ENCODE measurements around the gene FBXO31.

The FBXO31 gene

GRCh38 chr16:87360862-87361610 is 22.5 kb downstream of the FBXO31 start:
- Histone ChIP-seq H3K4me1 (ENCODE audit: control insufficient read depth, insufficient read depth, low read length) (peaks cover 21% of the 10 kb centered on the region), H3K9ac (ENCODE audit: low read length in 2 of 2) (no peak overlapping the region), H3K27ac (ENCODE audit: low read length) (no peak overlapping the region), H3K27me3 (ENCODE audit: control insufficient read depth in 1 of 2, insufficient read depth in 2 of 2, low read length in 2 of 2) (no peaks in the 10 kb centered on the region), H3K36me3 (ENCODE audit: control insufficient read depth in 2 of 2, insufficient read depth in 2 of 2, low read length in 2 of 2) (peaks cover 36 to 38% of the 10 kb centered on the region in 2 donors), H3K9me3 (ENCODE audit: control insufficient read depth in 2 of 2, low read length in 2 of 2) (no peaks in the 10 kb centered on the region), H3K4me3 (ENCODE audit: low read length in 2 of 2) (no peak overlapping the region)

- no peaks in the 10 kb centered on the region for H3K27me3 ChIP-seq (ENCODE audit: control insufficient read depth in 1 of 2, insufficient read depth in 2 of 2, low read length in 2 of 2)
- H3K9me3 ChIP-seq (ENCODE audit: control insufficient read depth in 2 of 2, low read length in 2 of 2), result no peaks in the 10 kb centered on the region
- no peak overlapping the region for H3K4me3 ChIP-seq (ENCODE audit: low read length in 2 of 2)
- H3K36me3 ChIP-seq (ENCODE audit: control insufficient read depth in 2 of 2, insufficient read depth in 2 of 2, low read length in 2 of 2), result peaks cover 36 to 40% of the 10 kb centered on the region in 2 donors
- peaks cover 11% of the 10 kb centered on the region for H3K4me1 ChIP-seq (ENCODE audit: control insufficient read depth, insufficient read depth, low read length)
- no peak overlapping the region for H3K27ac ChIP-seq (ENCODE audit: low read length)
- H3K9ac ChIP-seq (ENCODE audit: low read length in 2 of 2), result no peak overlapping the region
These were observed 24.5 kb downstream of the FBXO31 start for GRCh38 chr16:87359121-87359520.

- Histone ChIP-seq H3K4me1 (ENCODE audit: control insufficient read depth, insufficient read depth, low read length) (peaks cover 8% of the 10 kb centered on the region), H3K36me3 (ENCODE audit: control insufficient read depth in 2 of 2, insufficient read depth in 2 of 2, low read length in 2 of 2) (peaks cover 39 to 40% of the 10 kb centered on the region in 2 donors), H3K27me3 (ENCODE audit: control insufficient read depth in 1 of 2, insufficient read depth in 2 of 2, low read length in 2 of 2) (no peaks in the 10 kb centered on the region), H3K9ac (ENCODE audit: low read length in 2 of 2) (no peak overlapping the region), H3K9me3 (ENCODE audit: control insufficient read depth in 2 of 2, low read length in 2 of 2) (no peaks in the 10 kb centered on the region), H3K27ac (ENCODE audit: low read length) (no peak overlapping the region), H3K4me3 (ENCODE audit: low read length in 2 of 2) (no peak overlapping the region)
These were observed 24.9 kb downstream of the FBXO31 start for GRCh38 chr16:87358696-87359095.

- Histone ChIP-seq H3K27me3 (ENCODE audit: control insufficient read depth in 1 of 2, insufficient read depth in 2 of 2, low read length in 2 of 2) (no peaks in the 10 kb centered on the region), H3K27ac (ENCODE audit: low read length) (no peak overlapping the region), H3K4me1 (ENCODE audit: control insufficient read depth, insufficient read depth, low read length) (peaks cover 4% of the 10 kb centered on the region), H3K36me3 (ENCODE audit: control insufficient read depth in 2 of 2, insufficient read depth in 2 of 2, low read length in 2 of 2) (peaks cover 40 to 43% of the 10 kb centered on the region in 2 donors), H3K9ac (ENCODE audit: low read length in 2 of 2) (no peak overlapping the region), H3K4me3 (ENCODE audit: low read length in 2 of 2) (no peak overlapping the region), H3K9me3 (ENCODE audit: control insufficient read depth in 2 of 2, low read length in 2 of 2) (no peaks in the 10 kb centered on the region)
These were observed 25.3 kb downstream of the FBXO31 start for GRCh38 chr16:87358250-87358649.

GRCh38 chr16:87356491-87356853 is 27.1 kb downstream of the FBXO31 start:
- H3K4me1 ChIP-seq (ENCODE audit: control insufficient read depth, insufficient read depth, low read length), result no peaks in the 10 kb centered on the region
- H3K27me3 ChIP-seq (ENCODE audit: control insufficient read depth in 1 of 2, insufficient read depth in 2 of 2, low read length in 2 of 2), result no peaks in the 10 kb centered on the region
- H3K27ac ChIP-seq (ENCODE audit: low read length), result no peak overlapping the region
- no peaks in the 10 kb centered on the region for H3K9me3 ChIP-seq (ENCODE audit: control insufficient read depth in 2 of 2, low read length in 2 of 2)
- H3K36me3 ChIP-seq (ENCODE audit: control insufficient read depth in 2 of 2, insufficient read depth in 2 of 2, low read length in 2 of 2), result peaks cover 36 to 41% of the 10 kb centered on the region in 2 donors
- H3K9ac ChIP-seq (ENCODE audit: low read length in 2 of 2), result no peak overlapping the region
- H3K4me3 ChIP-seq (ENCODE audit: low read length in 2 of 2), result no peak overlapping the region

- Histone ChIP-seq H3K4me3 (ENCODE audit: low read length in 2 of 2) (no peak overlapping the region), H3K9me3 (ENCODE audit: control insufficient read depth in 2 of 2, low read length in 2 of 2) (no peaks in the 10 kb centered on the region), H3K27me3 (ENCODE audit: control insufficient read depth in 1 of 2, insufficient read depth in 2 of 2, low read length in 2 of 2) (no peaks in the 10 kb centered on the region), H3K27ac (ENCODE audit: low read length) (no peak overlapping the region), H3K4me1 (ENCODE audit: control insufficient read depth, insufficient read depth, low read length) (peaks cover 2% of the 10 kb centered on the region), H3K36me3 (ENCODE audit: control insufficient read depth in 2 of 2, insufficient read depth in 2 of 2, low read length in 2 of 2) (peaks cover 21 to 22% of the 10 kb centered on the region in 2 donors), H3K9ac (ENCODE audit: low read length in 2 of 2) (no peak overlapping the region)
These were observed 30.0 kb downstream of the FBXO31 start for GRCh38 chr16:87353613-87354012.

- no peak overlapping the region for H3K4me3 ChIP-seq (ENCODE audit: low read length in 2 of 2)
- no peaks in the 10 kb centered on the region for H3K27me3 ChIP-seq (ENCODE audit: control insufficient read depth in 1 of 2, insufficient read depth in 2 of 2, low read length in 2 of 2)
- H3K9ac ChIP-seq (ENCODE audit: low read length in 2 of 2), result no peak overlapping the region
- H3K9me3 ChIP-seq (ENCODE audit: control insufficient read depth in 2 of 2, low read length in 2 of 2), result no peaks in the 10 kb centered on the region
- H3K4me1 ChIP-seq (ENCODE audit: control insufficient read depth, insufficient read depth, low read length), result peaks cover 2% of the 10 kb centered on the region
- H3K36me3 ChIP-seq (ENCODE audit: control insufficient read depth in 2 of 2, insufficient read depth in 2 of 2, low read length in 2 of 2), result peaks cover 13 to 17% of the 10 kb centered on the region in 2 donors
- H3K27ac ChIP-seq (ENCODE audit: low read length), result no peak overlapping the region
These were observed 30.8 kb downstream of the FBXO31 start for GRCh38 chr16:87352818-87353217.

- H3K27me3 ChIP-seq (ENCODE audit: control insufficient read depth in 1 of 2, insufficient read depth in 2 of 2, low read length in 2 of 2), result no peaks in the 10 kb centered on the region
- no peaks in the 10 kb centered on the region for H3K9me3 ChIP-seq (ENCODE audit: control insufficient read depth in 2 of 2, low read length in 2 of 2)
- peaks cover 2% of the 10 kb centered on the region for H3K4me1 ChIP-seq (ENCODE audit: control insufficient read depth, insufficient read depth, low read length)
- H3K36me3 ChIP-seq (ENCODE audit: control insufficient read depth in 2 of 2, insufficient read depth in 2 of 2, low read length in 2 of 2), result peaks cover 15 to 16% of the 10 kb centered on the region in 2 donors
- H3K27ac ChIP-seq (ENCODE audit: low read length), result no peak overlapping the region
- no peak overlapping the region for H3K4me3 ChIP-seq (ENCODE audit: low read length in 2 of 2)
- no peak overlapping the region for H3K9ac ChIP-seq (ENCODE audit: low read length in 2 of 2)
These were observed 32.3 kb downstream of the FBXO31 start for GRCh38 chr16:87351320-87351698.

- H3K9me3 ChIP-seq (ENCODE audit: control insufficient read depth in 2 of 2, low read length in 2 of 2), result no peaks in the 10 kb centered on the region
- no peak overlapping the region for H3K4me3 ChIP-seq (ENCODE audit: low read length in 2 of 2)
- no peak overlapping the region for H3K9ac ChIP-seq (ENCODE audit: low read length in 2 of 2)
- H3K4me1 ChIP-seq (ENCODE audit: control insufficient read depth, insufficient read depth, low read length), result peaks cover 2% of the 10 kb centered on the region
- H3K27me3 ChIP-seq (ENCODE audit: control insufficient read depth in 1 of 2, insufficient read depth in 2 of 2, low read length in 2 of 2), result no peaks in the 10 kb centered on the region
- no peak overlapping the region for H3K27ac ChIP-seq (ENCODE audit: low read length)
- H3K36me3 ChIP-seq (ENCODE audit: control insufficient read depth in 2 of 2, insufficient read depth in 2 of 2, low read length in 2 of 2), result peaks cover 18 to 20% of the 10 kb centered on the region in 2 donors
These were observed 32.8 kb downstream of the FBXO31 start for GRCh38 chr16:87350681-87351319.

GRCh38 chr16:87350031-87350430 is 33.5 kb downstream of the FBXO31 start:
- H3K4me3 ChIP-seq (ENCODE audit: low read length in 2 of 2), result no peak overlapping the region
- H3K9me3 ChIP-seq (ENCODE audit: control insufficient read depth in 2 of 2, low read length in 2 of 2), result no peaks in the 10 kb centered on the region
- peaks cover 2% of the 10 kb centered on the region for H3K4me1 ChIP-seq (ENCODE audit: control insufficient read depth, insufficient read depth, low read length)
- H3K27me3 ChIP-seq (ENCODE audit: control insufficient read depth in 1 of 2, insufficient read depth in 2 of 2, low read length in 2 of 2), result no peaks in the 10 kb centered on the region
- no peak overlapping the region for H3K9ac ChIP-seq (ENCODE audit: low read length in 2 of 2)
- no peak overlapping the region for H3K27ac ChIP-seq (ENCODE audit: low read length)
- H3K36me3 ChIP-seq (ENCODE audit: control insufficient read depth in 2 of 2, insufficient read depth in 2 of 2, low read length in 2 of 2), result peaks cover 19 to 22% of the 10 kb centered on the region in 2 donors

GRCh38 chr16:87348616-87349157 is 34.9 kb downstream of the FBXO31 start:
- Histone ChIP-seq H3K27ac (ENCODE audit: low read length) (no peak overlapping the region), H3K4me3 (ENCODE audit: low read length in 2 of 2) (no peak overlapping the region), H3K36me3 (ENCODE audit: control insufficient read depth in 2 of 2, insufficient read depth in 2 of 2, low read length in 2 of 2) (peaks cover 19 to 20% of the 10 kb centered on the region in 2 donors), H3K4me1 (ENCODE audit: control insufficient read depth, insufficient read depth, low read length) (peaks cover 7% of the 10 kb centered on the region), H3K9ac (ENCODE audit: low read length in 2 of 2) (no peak overlapping the region), H3K9me3 (ENCODE audit: control insufficient read depth in 2 of 2, low read length in 2 of 2) (no peaks in the 10 kb centered on the region), H3K27me3 (ENCODE audit: control insufficient read depth in 1 of 2, insufficient read depth in 2 of 2, low read length in 2 of 2) (no peaks in the 10 kb centered on the region)
